K562 (cell line): ENCODE data around the gene EXOC4. TPM values are rescaled to one million over a fixed set of nuclear protein-coding genes. Genes with fewer than 3 reads are reported as not detected.

Experiments used
- ATAC-seq: fragments of 200-7000 bp; cut with Tn5 transposase; 3 replicates; pipeline ENCODE4 v1.9.1; 2020; ENCODE audit warnings: moderate library complexity
- BruUV-seq: library from RNA; stranded (reverse); fragments of 400-500 nt; replicated peaks from 2 replicates; lab custom pipeline; 2021; lab: Mats Ljungman, UMichigan
- CTCF ChIA-PET: fragments of 300-600 bp; formaldehyde crosslinking; extraction: SDS; loops from one replicate; lab custom pipeline; 2021; ENCODE audit warnings: low intra/inter-chr PET ratio; lab: Yijun Ruan, JAX
- POLR2A ChIA-PET: fragments of 300-600, 350-650 bp; sonication (Branson Sonifier 250); formaldehyde crosslinking; extraction: SDS; loops from one replicate; lab custom pipeline; 2021; ENCODE audit warnings: antibody characterized with exemption, inconsistent platforms; lab: Yijun Ruan, JAX
- DNase-seq, 4 experiments: peaks; one replicate each; pipeline versions ENCODE4 v3.0.0 to v3.0.0-alpha.2; 2011 to 2018; ENCODE audit warnings: low spot score in 3 of 4, mixed read lengths in 3 of 4; ENCODE audit errors: extremely low read depth in 1 of 4
- FAIRE-seq: peaks from 2 replicates; lab custom pipeline; 2011; peaks lifted over from hg19 to GRCh38; lab: Jason Lieb, UNC
- H2AFZ ChIP-seq: 2 replicates; pipeline ENCODE4 v1.6.0; 2011; ENCODE audit warnings: low read depth, low read length, control low read depth, inconsistent platforms
- H3K27ac ChIP-seq: fragments of 200-600 bp; 3 replicates; pipeline ENCODE4 v1.8.0; 2011; ENCODE audit warnings: low read depth, mild to moderate bottlenecking, control low read depth, inconsistent platforms, low read length, moderate library complexity, mixed read lengths; ENCODE audit errors: extremely low read depth
- H3K27me3 ChIP-seq, 2 experiments: fragments of 300-600 bp in 1 of 2; 2 replicates in 1 of 2; 3 replicates in 1 of 2; pipeline versions ENCODE4 v1.6.0 to v1.8.0; 2011; ENCODE audit warnings: inconsistent platforms in 2 of 2, low read length in 2 of 2, mild to moderate bottlenecking in 1 of 2, mixed read lengths in 1 of 2, moderate library complexity in 1 of 2; ENCODE audit not compliant: control insufficient read depth in 2 of 2, insufficient read depth in 2 of 2
- H3K36me3 ChIP-seq: fragments of 300-600 bp; 3 replicates; pipeline ENCODE4 v1.8.0; 2011; ENCODE audit warnings: mild to moderate bottlenecking, low read length, inconsistent platforms; ENCODE audit not compliant: control insufficient read depth, insufficient read depth
- H3K4me1 ChIP-seq, 2 experiments: fragments of 200-600 bp in 1 of 2; replicated peaks in 1 of 2; 2 replicates in 1 of 2; 3 replicates in 1 of 2; pipeline versions ENCODE4 v1.5.1 to v1.8.0; 2011; ENCODE audit warnings: inconsistent platforms in 2 of 2, low read length in 2 of 2, mild to moderate bottlenecking in 1 of 2, mixed read lengths in 1 of 2, moderate library complexity in 1 of 2; ENCODE audit not compliant: control insufficient read depth in 2 of 2, insufficient read depth in 2 of 2
- H3K4me2 ChIP-seq: 2 replicates; pipeline ENCODE4 v1.6.1; 2011; ENCODE audit warnings: low read length, control low read depth, inconsistent platforms, mixed read lengths; ENCODE audit not compliant: insufficient read depth
- H3K4me3 ChIP-seq: fragments of 200-600 bp; sonication (generic), shearing (Covaris generic); 2 replicates; pipeline ENCODE4 v1.5.1; 2016; ENCODE audit warnings: control low read depth, inconsistent platforms
- H3K79me2 ChIP-seq: fragments of 200-600 bp; 3 replicates; pipeline ENCODE4 v1.8.0; 2011; ENCODE audit warnings: low read length, inconsistent platforms; ENCODE audit not compliant: control insufficient read depth, insufficient read depth
- H3K9ac ChIP-seq, 2 experiments: 2 replicates each; pipeline versions ENCODE4 v1.6.0 to v1.6.1; 2011; ENCODE audit warnings: low read depth in 2 of 2, low read length in 2 of 2, control low read depth in 1 of 2, inconsistent platforms in 1 of 2, mild to moderate bottlenecking in 1 of 2, mixed read lengths in 1 of 2; ENCODE audit not compliant: insufficient read depth in 1 of 2
- H3K9me1 ChIP-seq: one replicate; pipeline ENCODE4 v1.6.0; 2011; ENCODE audit warnings: inconsistent platforms, mild to moderate bottlenecking, low read length, moderate library complexity; ENCODE audit not compliant: control insufficient read depth, insufficient read depth
- H3K9me3 ChIP-seq: replicated peaks from 2 replicates; pipeline ENCODE4 v1.5.1; 2011; ENCODE audit warnings: low read depth, low read length, inconsistent platforms; ENCODE audit not compliant: control insufficient read depth, insufficient read depth
- H4K20me1 ChIP-seq: replicated peaks from 2 replicates; pipeline ENCODE4 v1.6.1; 2011; ENCODE audit warnings: low read length, inconsistent platforms, mixed read lengths; ENCODE audit not compliant: control insufficient read depth, insufficient read depth
- DIDO1 ChIP-seq: fragments of 450-650 bp; IDR thresholded peaks from 2 replicates; pipeline ENCODE4 v1.6.1; 2016; ENCODE audit warnings: low read depth, missing biosample characterization, missing genetic modification characterization
- E4F1 ChIP-seq: fragments of 250-450 bp; sonication (Bioruptor Pico); IDR thresholded peaks from 2 replicates; pipeline ENCODE4 v1.5.0; 2021; ENCODE audit warnings: mild to moderate bottlenecking, borderline replicate concordance
- MYNN ChIP-seq, 2 experiments: sonication (generic); formaldehyde crosslinking in 1 of 2; IDR thresholded peaks; 2 replicates each; pipeline versions ENCODE4 v1.5.0 to v1.6.1; 2016 to 2020; ENCODE audit warnings: antibody characterized with exemption in 1 of 2, missing genetic modification reagents in 1 of 2
- SMARCC2 ChIP-seq: fragments of 450-650 bp; IDR thresholded peaks from 2 replicates; pipeline ENCODE4 v1.6.1; 2017; ENCODE audit warnings: antibody characterized with exemption, moderate library complexity, mild to moderate bottlenecking, low read depth
- TAF1 ChIP-seq: IDR thresholded peaks from 2 replicates; pipeline ENCODE4 v1.6.1; 2011; ENCODE audit warnings: mild to moderate bottlenecking, low read length, moderate library complexity; ENCODE audit not compliant: insufficient read depth, control insufficient read depth, severe bottlenecking; ENCODE audit errors: extremely low read depth
- WGBS: fragments of 100-300 bp; shearing (Covaris generic); methylation state at CpG from one replicate; pipeline ENCODE4 v1.1.6; 2016; ENCODE audit warnings: low coverage, mixed read lengths; ENCODE audit not compliant: insufficient coverage; ENCODE audit errors: missing lambda C conversion rate; 5-methylcytosine and 5-hydroxymethylcytosine counted together
- in situ Hi-C: fragments of 300-500 bp; cut with MboI; formaldehyde crosslinking; loops from 4 replicates; pipeline ENCODE4 v1.15.0; 2018; ENCODE audit warnings: inconsistent platforms, mixed read lengths
- intact Hi-C: fragments of 100-400 bp; cut with micrococcal nuclease; formaldehyde crosslinking; loops from 2 replicates; pipeline ENCODE4 v1.14.2; 2022
- polyA plus RNA-seq, 8 experiments: library from polyadenylated mRNA; depleted of rRNA in 4 of 8; stranded (reverse) in 5 of 8; unstranded in 3 of 8; fragments of >200 nt; fragmentation: Nextera tagmentation in 2 of 8; fragmentation: Illumina TruSeq in 1 of 8; extraction: Ambion mirVana in 2 of 8; extraction: Trizol in 1 of 8; gene quantifications; 2 replicates each; pipeline versions ENCODE4 v1.2.1 to v1.2.3, GENCODE V29; 2011 to 2014; ENCODE audit warnings: inconsistent platforms in 1 of 8, missing spikeins in 1 of 8
- total RNA-seq, 7 experiments: library from RNA; depleted of rRNA in 6 of 7; stranded (reverse); fragments of >200 nt in 6 of 7; fragmentation: Illumina TruSeq in 2 of 7; extraction: Trizol in 2 of 7; gene quantifications; 2 replicates each; pipeline versions ENCODE4 v1.2.1 to v1.2.3, GENCODE V29; 2011 to 2021; ENCODE audit warnings: low replicate concordance in 1 of 7

The EXOC4 gene
- total and polyA plus RNA-seq, 9 of the 15 experiments (the other 6 are each of a cell fraction or from before 2014, with no cell fraction given), result 18.5 to 73.1 (median 46.6) TPM

- TF ChIP-seq MYNN (IDR thresholded peaks at IDR 0.05), result no peak
- no peak for TF ChIP-seq MYNN (CRISPR knock-in tag; IDR thresholded peaks at IDR 0.05)
- no peak for TF ChIP-seq DIDO1
- TF ChIP-seq E4F1 (CRISPR knock-in tag), result no peak
- TF ChIP-seq SMARCC2, result no peak
- no peak for TF ChIP-seq TAF1
- TF ChIP-seq, all 486 proteins: peak for 0
- no peak overlapping the region for H3K27ac ChIP-seq
- ATAC-seq, result no peak
- in situ Hi-C loops (no loop called here), intact Hi-C loops (no loop called here)
- H3K4me3 ChIP-seq, result no peak overlapping the region
- FAIRE-seq, result no peak
- H3K4me1 ChIP-seq, result no peaks in the 10 kb centered on the region; a peak in 1 of 5 replicates
- no TSS peak for BruUV-seq
- no peak for DNase-seq
- H3K9me1 ChIP-seq, result peaks cover 4% of the 10 kb centered on the region
- no peak overlapping the region for H3K9ac ChIP-seq
- H4K20me1 ChIP-seq, result no peaks in the 10 kb centered on the region
- H2AFZ ChIP-seq, result no peak overlapping the region
- ChIA-PET POLR2A (no interaction called here), CTCF (no interaction called here)
- peaks cover 4% of the 10 kb centered on the region; the same call in 1 of the 3 replicates for H3K36me3 ChIP-seq
- no peaks in the 10 kb centered on the region for H3K79me2 ChIP-seq
- 82% methylated on average over 4 of the region's 4 CpGs for WGBS
- H3K27me3 ChIP-seq, result no peaks in the 10 kb centered on the region
- H3K9me3 ChIP-seq, result no peaks in the 10 kb centered on the region
- H3K4me2 ChIP-seq, result no peak overlapping the region
These were observed 118.7 kb downstream of the EXOC4 start for GRCh38 chr7:133371616-133372015.
